Retinal pigment epithelial cell (primary cell): Measurements from ENCODE around the gene FBRSL1.
A peak's percentile ranks its signal among the peaks of the same experiment; 100 is the strongest.
"Not testable (repeated sequence)": the region's sequence is repeated elsewhere in the genome, so short reads cannot be mapped to it uniquely, and the experiment has no call there.

Experiments
- DNase-seq: peaks from one replicate; pipeline ENCODE4 v3.0.0-alpha.2; 2010; ENCODE audit warnings: low read depth
- H3K4me3 ChIP-seq: 2 replicates; pipeline ENCODE4 v1.5.1; 2011; ENCODE audit warnings: mild to moderate bottlenecking, low read length, control low read depth, moderate library complexity
- TF ChIP-seq, protein P1 (sequence below): conservative IDR thresholded peaks from 2 replicates; pipeline ENCODE4 v1.5.1; 2011; ENCODE audit warnings: low read depth, low read length, control low read depth, inconsistent platforms

The FBRSL1 gene

DNA sequence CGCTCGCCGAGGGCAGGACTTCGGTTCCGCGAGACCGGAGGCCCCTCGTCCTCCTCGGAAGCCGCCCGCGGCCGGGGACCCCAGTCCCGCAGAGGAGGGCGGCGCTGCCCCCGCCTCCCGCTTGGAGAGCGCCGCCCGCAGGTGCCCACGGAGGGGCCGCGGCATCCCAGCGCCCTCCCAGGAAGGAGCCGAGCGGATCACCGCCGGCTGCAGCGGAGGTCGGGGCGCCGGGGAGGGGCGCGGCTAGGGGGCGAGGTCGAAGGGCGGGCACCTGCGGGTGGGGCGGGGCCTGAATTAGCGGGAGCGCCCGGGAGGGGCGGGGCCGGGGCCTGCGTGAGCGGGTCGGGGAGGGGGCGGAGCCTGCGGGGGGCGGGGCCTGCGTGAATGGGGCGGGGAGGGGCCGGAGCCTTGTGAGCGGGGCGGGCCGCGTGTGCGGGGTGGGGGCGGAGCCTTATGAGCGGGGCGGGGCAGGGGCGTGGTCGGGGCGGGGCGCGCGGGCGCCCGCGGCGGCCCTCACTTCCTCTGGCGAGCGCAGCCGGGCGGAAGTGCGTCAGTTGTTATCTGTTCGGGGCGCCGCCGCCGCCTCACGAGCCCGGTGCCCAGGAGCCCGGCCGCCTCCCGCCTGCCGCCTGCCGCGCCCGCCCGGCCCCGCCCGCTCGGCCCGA, at the start of gene FBRSL1:
Gene FBRSL1 (plus strand): TSS at position 550 of the 665 bp plus-strand sequence.
- H3K4me3 ChIP-seq = peak within 1 kb of the TSS; percentile 63
- peak; percentile 30 for DNase-seq
- TF ChIP-seq, protein P1, sequence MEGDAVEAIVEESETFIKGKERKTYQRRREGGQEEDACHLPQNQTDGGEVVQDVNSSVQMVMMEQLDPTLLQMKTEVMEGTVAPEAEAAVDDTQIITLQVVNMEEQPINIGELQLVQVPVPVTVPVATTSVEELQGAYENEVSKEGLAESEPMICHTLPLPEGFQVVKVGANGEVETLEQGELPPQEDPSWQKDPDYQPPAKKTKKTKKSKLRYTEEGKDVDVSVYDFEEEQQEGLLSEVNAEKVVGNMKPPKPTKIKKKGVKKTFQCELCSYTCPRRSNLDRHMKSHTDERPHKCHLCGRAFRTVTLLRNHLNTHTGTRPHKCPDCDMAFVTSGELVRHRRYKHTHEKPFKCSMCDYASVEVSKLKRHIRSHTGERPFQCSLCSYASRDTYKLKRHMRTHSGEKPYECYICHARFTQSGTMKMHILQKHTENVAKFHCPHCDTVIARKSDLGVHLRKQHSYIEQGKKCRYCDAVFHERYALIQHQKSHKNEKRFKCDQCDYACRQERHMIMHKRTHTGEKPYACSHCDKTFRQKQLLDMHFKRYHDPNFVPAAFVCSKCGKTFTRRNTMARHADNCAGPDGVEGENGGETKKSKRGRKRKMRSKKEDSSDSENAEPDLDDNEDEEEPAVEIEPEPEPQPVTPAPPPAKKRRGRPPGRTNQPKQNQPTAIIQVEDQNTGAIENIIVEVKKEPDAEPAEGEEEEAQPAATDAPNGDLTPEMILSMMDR = no peak

DNA sequence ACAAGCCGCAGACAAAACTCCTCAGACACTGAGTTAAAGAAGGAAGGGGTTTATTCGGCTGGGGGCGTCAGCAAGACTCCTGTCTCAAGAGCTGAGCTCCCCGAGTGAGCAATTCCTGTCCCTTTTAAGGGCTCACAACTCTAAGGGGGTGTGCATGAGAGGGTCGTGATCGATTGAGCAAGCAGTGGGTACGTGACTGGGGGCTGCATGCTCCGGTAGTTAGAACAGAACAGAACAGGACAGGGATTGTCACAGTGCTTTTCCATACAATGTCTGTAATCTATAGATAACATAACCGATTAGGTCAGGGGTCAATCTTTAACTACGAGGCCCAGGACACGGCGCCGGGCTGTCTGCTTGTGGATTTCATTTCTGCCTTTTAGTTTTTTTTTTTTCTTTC, 49.5 kb upstream of the FBRSL1 start:
- DNase-seq, H3K4me3 ChIP-seq: not testable (repeated sequence)

DNA sequence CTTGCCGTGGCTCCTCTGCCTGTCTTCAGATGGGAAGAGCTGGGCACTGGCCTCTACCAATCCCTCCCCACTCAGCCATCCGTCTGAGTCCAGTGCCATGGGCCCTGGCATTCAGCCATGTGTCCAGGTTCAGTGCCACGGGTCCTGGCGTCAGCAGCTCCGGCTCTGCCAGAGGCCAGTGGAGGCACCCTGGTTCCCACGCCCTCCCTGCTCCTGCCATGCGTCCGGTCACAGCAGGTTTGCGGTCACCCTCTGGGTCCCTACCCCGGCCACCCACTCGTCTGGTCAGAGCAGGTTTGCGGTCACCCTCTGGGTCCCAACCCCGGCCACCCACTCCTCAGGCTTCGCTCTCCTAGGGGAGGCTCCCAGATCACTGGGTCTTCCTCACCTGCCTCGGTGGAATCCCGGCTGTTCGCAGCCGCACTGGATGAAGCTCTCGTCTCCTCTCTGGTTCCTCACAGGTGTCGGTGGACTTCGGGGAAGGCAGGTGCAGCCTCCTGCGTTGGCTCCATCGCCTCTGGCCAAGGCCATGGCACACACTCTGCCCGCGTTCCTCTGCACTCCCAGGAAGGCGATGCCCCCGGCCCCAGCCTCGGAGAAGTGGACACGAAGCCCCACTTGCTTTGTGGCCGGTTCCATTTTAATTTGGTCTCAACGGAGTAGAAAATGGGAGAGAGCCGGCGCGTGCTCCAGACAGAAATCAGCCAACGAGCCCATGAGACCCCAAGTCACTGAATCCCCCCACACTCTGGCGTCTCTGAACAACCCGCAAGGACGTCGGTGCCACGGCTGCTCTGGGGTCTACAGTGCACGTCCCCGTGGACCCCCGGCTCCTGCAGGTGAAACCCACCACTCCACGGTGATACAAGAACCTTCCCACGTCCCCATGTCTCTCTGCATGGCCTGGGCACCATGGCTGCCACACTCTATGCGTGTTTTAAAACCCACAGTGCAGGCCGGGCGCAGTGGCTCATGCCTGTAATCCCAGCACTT, 47.8 kb upstream of the FBRSL1 start:
- no peak for DNase-seq
- TF ChIP-seq, protein P1 = no peak
- H3K4me3 ChIP-seq = no peak overlapping the region

DNA sequence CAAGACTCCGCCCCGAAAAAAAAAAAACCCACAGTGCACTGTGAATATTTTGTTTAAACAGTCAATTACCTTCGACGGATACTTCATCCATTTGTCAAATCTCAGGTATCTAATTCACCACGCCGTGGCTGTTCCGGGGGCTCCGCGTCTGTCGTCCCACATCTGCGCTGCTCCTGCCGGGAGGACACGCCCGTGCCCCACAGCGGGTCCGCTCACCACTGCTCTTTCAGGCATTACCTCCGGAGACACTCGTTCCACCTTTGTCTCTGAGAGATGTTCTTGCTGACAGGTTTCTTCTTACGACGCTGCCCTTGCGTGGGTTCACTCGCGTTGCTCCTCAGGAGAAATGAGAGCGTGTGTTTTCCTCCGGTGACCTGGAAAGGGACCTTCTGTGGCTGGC, 46.9 kb upstream of the FBRSL1 start:
- no peak for DNase-seq
- H3K4me3 ChIP-seq = no peak overlapping the region
- TF ChIP-seq, protein P1 = no peak

DNA sequence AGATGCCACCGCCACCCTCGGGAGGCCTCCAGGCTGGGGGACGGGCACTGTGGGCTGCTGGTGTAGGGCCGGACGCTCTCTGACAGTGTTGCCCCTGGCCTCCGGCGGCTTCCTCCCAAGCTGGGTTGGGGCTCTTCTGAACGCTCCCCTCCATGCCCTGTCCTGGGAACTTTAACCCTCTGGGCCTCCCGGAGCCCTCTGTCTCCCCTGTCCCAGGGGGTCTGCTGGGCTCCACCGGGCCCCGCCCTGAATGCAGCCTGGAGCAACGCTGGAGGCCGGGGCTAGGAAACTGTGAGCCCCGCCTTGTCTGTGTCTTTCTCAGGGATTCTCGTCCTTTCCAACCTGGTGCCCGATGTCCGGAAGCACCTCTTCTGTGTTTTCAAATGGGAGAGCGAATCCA, 45.7 kb upstream of the FBRSL1 start:
- TF ChIP-seq, protein P1 = no peak
- H3K4me3 ChIP-seq = no peak overlapping the region
- DNase-seq = no peak

DNA sequence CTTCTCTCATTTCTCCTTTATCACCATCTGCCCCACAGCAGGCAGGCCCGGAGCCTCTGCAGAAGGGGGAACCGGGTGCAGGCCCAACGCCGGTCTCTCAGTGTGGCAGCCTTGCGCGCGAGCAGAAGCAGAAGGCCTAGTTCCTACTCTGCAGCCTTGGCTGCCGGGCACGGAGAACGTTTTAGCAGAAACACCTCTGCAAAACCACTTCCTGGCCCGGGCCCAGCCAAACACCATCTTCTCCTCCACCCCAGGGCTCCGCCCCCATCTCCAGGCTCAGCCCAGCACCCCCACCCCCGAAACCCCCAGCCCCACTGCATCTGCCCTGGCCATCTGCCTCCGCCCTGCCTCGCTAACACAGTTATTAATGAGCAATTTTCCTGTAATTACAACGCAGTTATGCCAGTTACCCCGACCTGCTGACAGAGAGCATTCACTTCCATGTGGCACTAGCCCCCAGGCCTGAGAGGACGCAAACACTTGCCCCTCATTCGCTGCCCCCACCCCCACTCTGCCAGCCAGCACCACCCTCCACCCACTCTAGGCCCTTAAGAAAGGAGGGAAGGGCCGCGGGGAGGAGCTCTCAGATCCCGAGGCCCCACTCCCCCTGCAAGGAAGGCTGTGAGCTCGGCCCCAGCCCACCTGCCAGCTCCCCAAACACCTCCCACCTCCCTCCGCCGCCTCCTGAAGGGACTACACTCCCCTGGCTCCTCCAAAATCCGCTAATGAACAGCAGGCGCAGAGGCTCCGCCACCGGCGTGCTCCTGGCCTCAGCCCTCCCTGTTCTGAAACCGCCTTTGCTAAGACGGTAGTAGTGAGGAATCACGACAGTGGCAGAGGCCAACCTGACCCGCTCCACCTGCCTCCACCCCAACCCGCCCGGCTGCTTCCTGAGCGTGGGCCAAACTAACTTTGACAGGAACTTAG, 44.7 kb upstream of the FBRSL1 start:
- peak overlapping the region; percentile 39 for H3K4me3 ChIP-seq
- no peak for DNase-seq
- TF ChIP-seq, protein P1 = no peak
